Spinal cord (tissue), 10 donors: ENCODE data around the gene PRKCD. TPM values are rescaled to one million over a fixed set of nuclear protein-coding genes. Genes with fewer than 3 reads are reported as not detected.

ENCODE experiments used
- DNase-seq, 6 donors: peaks; one replicate each; pipeline versions ENCODE4 v3.0.0 to v3.0.0-alpha.2; 2013 to 2015; ENCODE audit warnings: low spot score in 6 of 6, low read depth in 4 of 6
- H3K27ac ChIP-seq: one replicate; pipeline ENCODE4 v1.5.1; 2013; ENCODE audit warnings: low read depth, low read length, control low read depth
- H3K27me3 ChIP-seq: one replicate; pipeline ENCODE4 v1.6.1; 2013; ENCODE audit warnings: low read length; ENCODE audit not compliant: control insufficient read depth, insufficient read depth
- H3K36me3 ChIP-seq: one replicate; pipeline ENCODE4 v1.6.1; 2013; ENCODE audit warnings: low read length; ENCODE audit not compliant: control insufficient read depth, insufficient read depth
- H3K4me1 ChIP-seq: one replicate; pipeline ENCODE4 v1.6.1; 2013; ENCODE audit warnings: low read length; ENCODE audit not compliant: control insufficient read depth, insufficient read depth
- H3K4me3 ChIP-seq: one replicate; pipeline ENCODE4 v1.5.1; 2013; ENCODE audit warnings: low read depth, low read length, control low read depth
- H3K9me3 ChIP-seq: one replicate; pipeline ENCODE4 v1.6.1; 2013; ENCODE audit warnings: low read length; ENCODE audit not compliant: control insufficient read depth, insufficient read depth
- WGBS: methylation state at CpG from one replicate; pipeline ENCODE4 v1.1.5; 2013; ENCODE audit warnings: missing lambda C conversion rate; ENCODE audit not compliant: insufficient coverage; 5-methylcytosine and 5-hydroxymethylcytosine counted together
- polyA plus RNA-seq, 2 donors: library from polyadenylated mRNA; unstranded; fragments of 120-200 nt; gene quantifications; one replicate each; pipeline ENCODE4 v1.2.1, GENCODE V29; 2013; ENCODE audit not compliant: insufficient read length in 2 of 2
- total RNA-seq, 2 donors: library from RNA; depleted of rRNA in 1 of 2; stranded (reverse); fragments of 120-200 nt in 1 of 2; fragments of >200 nt in 1 of 2; gene quantifications; one replicate each; pipeline versions ENCODE4 v1.2.3 to v1.2.4, GENCODE V29; 2013 to 2014
- donor health status: healthy.

PRKCD gene
- total and polyA plus RNA-seq, 4 donors = 2.9 to 15.0 (median 11.2) TPM

GRCh38 chr3:53221827-53222182 is 60.8 kb downstream of the PRKCD start:
- H3K27me3 ChIP-seq = no peaks in the 10 kb centered on the region
- no peak overlapping the region for H3K4me3 ChIP-seq
- no peaks in the 10 kb centered on the region for H3K9me3 ChIP-seq
- peaks cover 47% of the 10 kb centered on the region for H3K36me3 ChIP-seq
- 100% methylated on average over 2 of the region's 3 CpGs for WGBS
- DNase-seq = no peak
- H3K27ac ChIP-seq = no peak overlapping the region
- peaks cover 6% of the 10 kb centered on the region for H3K4me1 ChIP-seq

DNA sequence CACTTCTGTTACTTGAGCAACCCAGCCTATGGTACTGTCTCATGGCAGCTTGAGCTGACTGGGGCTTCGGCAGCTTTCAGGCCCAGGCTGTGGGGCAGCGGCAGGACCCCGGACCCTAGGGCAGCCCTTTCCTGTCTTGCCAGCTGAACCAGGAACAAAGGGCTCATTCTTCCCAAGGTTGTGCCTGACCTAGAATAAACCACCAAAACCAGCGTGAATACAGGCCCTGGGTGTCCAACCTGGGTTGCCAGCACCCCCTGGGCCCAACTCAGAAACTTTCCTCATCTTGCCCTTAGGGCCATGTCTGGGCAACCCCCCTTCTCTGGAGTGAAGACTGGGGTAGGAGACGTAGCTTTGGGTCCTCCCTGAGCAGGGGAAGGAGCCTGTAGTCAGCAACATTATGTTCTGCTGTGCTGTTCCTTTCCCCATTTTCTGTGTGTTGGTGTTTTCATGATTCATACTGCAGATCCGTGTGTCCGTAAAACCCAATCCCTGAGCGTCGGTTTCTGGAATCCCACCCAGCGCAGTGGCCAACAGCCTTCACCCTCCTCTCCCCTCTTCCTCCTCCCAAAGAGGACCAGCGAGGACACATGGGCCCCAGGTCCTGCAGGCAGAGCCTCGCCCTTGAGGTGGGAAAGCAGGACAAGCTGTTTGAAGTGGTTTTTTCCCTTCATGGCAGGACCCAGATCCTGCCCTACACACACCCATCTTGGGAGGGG is 61.3 kb downstream of the PRKCD start:
- no peaks in the 10 kb centered on the region for H3K27me3 ChIP-seq
- H3K27ac ChIP-seq = no peak overlapping the region
- H3K9me3 ChIP-seq = no peaks in the 10 kb centered on the region
- H3K4me1 ChIP-seq = peaks cover 6% of the 10 kb centered on the region
- H3K36me3 ChIP-seq = peaks cover 53% of the 10 kb centered on the region
- no peak overlapping the region for H3K4me3 ChIP-seq
- no peak for DNase-seq
- WGBS = 87% methylated on average over 5 of the region's 12 CpGs

DNA sequence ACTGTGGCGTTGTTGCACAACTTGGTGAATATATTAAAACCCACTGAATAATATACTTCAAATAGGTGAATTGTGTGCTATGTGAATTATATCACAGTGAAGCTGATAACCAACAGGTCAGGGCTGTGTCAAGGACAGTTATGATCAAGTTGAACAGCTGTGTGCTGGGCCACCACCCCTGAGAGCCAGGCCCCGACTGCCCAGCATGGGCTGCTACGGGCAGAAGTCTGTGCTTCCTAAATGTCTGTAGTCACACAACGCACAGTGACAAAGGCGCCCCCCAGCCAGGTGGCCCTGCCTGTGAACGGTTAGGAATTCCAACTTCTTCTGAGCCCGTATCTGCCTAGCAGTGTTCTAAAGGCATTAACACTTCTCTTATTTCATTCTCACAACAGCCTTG is 62.0 kb downstream of the PRKCD start:
- no peak overlapping the region for H3K27ac ChIP-seq
- H3K4me1 ChIP-seq = peaks cover 6% of the 10 kb centered on the region
- WGBS = 91% methylated on average over 4 of the region's 7 CpGs
- no peaks in the 10 kb centered on the region for H3K27me3 ChIP-seq
- H3K4me3 ChIP-seq = no peak overlapping the region
- no peaks in the 10 kb centered on the region for H3K9me3 ChIP-seq
- H3K36me3 ChIP-seq = peaks cover 60% of the 10 kb centered on the region
- DNase-seq = no peak

- H3K4me1 ChIP-seq = peaks cover 6% of the 10 kb centered on the region
- H3K9me3 ChIP-seq = no peaks in the 10 kb centered on the region
- no peaks in the 10 kb centered on the region for H3K27me3 ChIP-seq
- no peak overlapping the region for H3K4me3 ChIP-seq
- WGBS = 82% methylated on average over 9 of the region's 9 CpGs
- H3K27ac ChIP-seq = no peak overlapping the region
- peaks cover 65% of the 10 kb centered on the region for H3K36me3 ChIP-seq
- no peak for DNase-seq
These were observed 62.5 kb downstream of the PRKCD start for GRCh38 chr3:53223541-53223966.

GRCh38 chr3:53224026-53224425 is 63.0 kb downstream of the PRKCD start:
- peaks cover 70% of the 10 kb centered on the region for H3K36me3 ChIP-seq

DNA sequence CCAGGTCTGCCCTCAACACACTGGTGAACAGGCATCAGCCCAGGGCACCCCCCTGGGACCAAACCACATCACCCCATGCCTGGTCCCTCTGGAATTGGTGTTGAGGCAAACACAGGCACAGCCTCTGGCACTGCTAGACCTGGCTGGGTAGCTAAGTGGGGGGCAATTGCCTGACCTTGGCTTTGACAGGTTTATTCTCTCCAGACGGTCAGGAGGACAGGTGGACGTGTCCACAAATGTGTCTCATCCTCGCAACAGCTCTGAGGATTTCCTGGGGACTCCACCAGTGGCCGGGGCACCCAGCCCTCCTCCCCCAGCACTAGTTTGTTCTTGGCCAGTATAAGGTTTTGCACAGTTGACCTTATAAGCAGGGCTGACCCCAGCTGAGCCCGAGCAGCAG is 63.5 kb downstream of the PRKCD start:
- Histone ChIP-seq H3K36me3 (peaks cover 75% of the 10 kb centered on the region), H3K4me1 (peaks cover 6% of the 10 kb centered on the region), H3K27me3 (no peaks in the 10 kb centered on the region), H3K27ac (no peak overlapping the region), H3K9me3 (no peaks in the 10 kb centered on the region), H3K4me3 (no peak overlapping the region)
- DNase-seq = no peak
- WGBS = 90% methylated on average over 5 of the region's 5 CpGs

More at GRCh38 chr3:53224026-53224425, 63.0 kb downstream of the PRKCD start:
- no peak overlapping the region for H3K27ac ChIP-seq
- WGBS = 88% methylated on average over 4 of the region's 5 CpGs
- H3K27me3 ChIP-seq = no peaks in the 10 kb centered on the region
- no peak for DNase-seq
- no peak overlapping the region for H3K4me3 ChIP-seq
- H3K9me3 ChIP-seq = no peaks in the 10 kb centered on the region
- H3K4me1 ChIP-seq = peaks cover 6% of the 10 kb centered on the region

DNA sequence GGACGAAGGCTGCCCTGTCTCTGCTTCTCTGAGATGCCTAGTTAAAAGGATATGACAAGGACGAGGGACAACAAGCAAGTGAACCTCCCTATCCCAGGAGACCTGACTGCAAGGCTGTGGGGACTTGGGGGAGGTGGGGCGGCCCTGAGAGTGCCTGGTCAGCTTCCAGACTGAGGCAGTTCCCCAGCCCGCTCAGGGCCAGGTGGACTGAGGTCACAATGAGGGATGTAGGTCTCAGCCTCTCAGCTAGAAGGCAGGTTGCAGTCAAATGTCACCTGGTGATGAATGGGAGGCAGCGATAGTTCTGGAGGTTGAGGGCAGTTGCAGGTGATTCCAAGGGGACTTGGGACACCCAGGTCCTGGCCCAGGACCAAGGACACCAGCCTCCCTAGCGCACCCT is 64.2 kb downstream of the PRKCD start:
- no peaks in the 10 kb centered on the region for H3K9me3 ChIP-seq
- peaks cover 6% of the 10 kb centered on the region for H3K4me1 ChIP-seq
- peaks cover 81% of the 10 kb centered on the region for H3K36me3 ChIP-seq
- no peak overlapping the region for H3K27ac ChIP-seq
- no peak for DNase-seq
- no peak overlapping the region for H3K4me3 ChIP-seq
- no peaks in the 10 kb centered on the region for H3K27me3 ChIP-seq
- 94% methylated on average over 4 of the region's 6 CpGs for WGBS

DNA sequence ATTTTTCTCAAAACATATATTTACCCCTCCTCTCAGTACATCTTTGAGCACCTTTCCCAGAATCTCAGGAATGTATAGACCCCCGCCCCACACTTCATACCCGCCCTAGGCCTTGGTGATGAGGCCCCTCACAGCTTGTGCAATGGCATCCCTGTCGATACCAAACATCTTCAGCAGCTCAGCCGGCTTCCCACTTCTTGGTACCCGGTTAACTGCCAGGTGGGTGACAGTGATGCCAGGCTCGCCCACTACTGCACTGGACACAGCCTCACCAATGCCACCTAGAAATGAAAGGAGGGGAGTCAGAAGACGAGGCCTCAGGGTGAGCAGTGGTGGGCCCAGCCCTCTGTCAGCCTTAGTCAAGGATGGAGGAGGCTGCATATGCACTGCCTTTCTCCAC is 64.6 kb downstream of the PRKCD start:
- Histone ChIP-seq H3K9me3 (no peaks in the 10 kb centered on the region), H3K4me3 (no peak overlapping the region), H3K27ac (no peak overlapping the region), H3K4me1 (peaks cover 6% of the 10 kb centered on the region), H3K36me3 (peaks cover 86% of the 10 kb centered on the region), H3K27me3 (no peaks in the 10 kb centered on the region)
- DNase-seq = no peak
- WGBS = 100% methylated on average over 3 of the region's 7 CpGs

GRCh38 chr3:53226142-53226840 is 65.3 kb downstream of the PRKCD start:
- H3K27me3 ChIP-seq = no peaks in the 10 kb centered on the region
- H3K9me3 ChIP-seq = no peaks in the 10 kb centered on the region
- peaks cover 92% of the 10 kb centered on the region for H3K36me3 ChIP-seq
- H3K4me3 ChIP-seq = no peak overlapping the region
- no peak for DNase-seq
- H3K27ac ChIP-seq = no peak overlapping the region
- 86% methylated on average over 11 of the region's 12 CpGs for WGBS
- peaks cover 6% of the 10 kb centered on the region for H3K4me1 ChIP-seq
